Measurements from ENCODE around the gene PPP1R9B.

Gene PPP1R9B

GRCh38 chr17:50190603-50191358 lies 40.3 kb upstream of the PPP1R9B start:
- TF ChIP-seq CTCF (conservative IDR thresholded peaks at IDR 0.05; ENCODE audit: low read depth, low read length) = no peak
- H3K4me3 ChIP-seq (ENCODE audit: low read depth, low read length) = no peak overlapping the region
- DNase-seq (ENCODE audit: low read depth) = peak; percentile 48

- H3K4me3 ChIP-seq (ENCODE audit: low read depth, low read length) = no peak overlapping the region
- DNase-seq (ENCODE audit: low read depth) = peak; percentile 24
- no peak for TF ChIP-seq CTCF (conservative IDR thresholded peaks at IDR 0.05; ENCODE audit: low read depth, low read length)
Measured at GRCh38 chr17:50190293-50190602, 39.8 kb upstream of the PPP1R9B start.

- H3K4me3 ChIP-seq (ENCODE audit: low read depth, low read length) = no peak overlapping the region
- TF ChIP-seq CTCF (conservative IDR thresholded peaks at IDR 0.05; ENCODE audit: low read depth, low read length) = no peak
- peak; percentile 51 for DNase-seq (ENCODE audit: low read depth)
Measured at GRCh38 chr17:50189550-50190292, 39.2 kb upstream of the PPP1R9B start.

- TF ChIP-seq CTCF (conservative IDR thresholded peaks at IDR 0.05; ENCODE audit: low read depth, low read length) = no peak
- DNase-seq (ENCODE audit: low read depth) = peak; percentile 43
- H3K4me3 ChIP-seq (ENCODE audit: low read depth, low read length) = no peak overlapping the region
Measured at GRCh38 chr17:50188921-50189549, 38.6 kb upstream of the PPP1R9B start.

- H3K4me3 ChIP-seq (ENCODE audit: low read depth, low read length) = no peak overlapping the region
- TF ChIP-seq CTCF (conservative IDR thresholded peaks at IDR 0.05; ENCODE audit: low read depth, low read length) = no peak
- peak; percentile 40 for DNase-seq (ENCODE audit: low read depth)
Measured at GRCh38 chr17:50188531-50188920, 38.0 kb upstream of the PPP1R9B start.

GRCh38 chr17:50187751-50188530 lies 37.5 kb upstream of the PPP1R9B start:
- peak; percentile 61 for DNase-seq (ENCODE audit: low read depth)
- TF ChIP-seq CTCF (conservative IDR thresholded peaks at IDR 0.05; ENCODE audit: low read depth, low read length) = no peak
- no peak overlapping the region for H3K4me3 ChIP-seq (ENCODE audit: low read depth, low read length)
